HepG2 (cell line): Measurements from ENCODE around the gene FGA. TPM values are rescaled to one million over a fixed set of nuclear protein-coding genes. Genes with fewer than 3 reads are reported as not detected.

Source experiments
- CBX2 ChIP-seq, 2 experiments: fragments of 200-600 bp in 1 of 2; sonication (generic); formaldehyde crosslinking in 1 of 2; IDR thresholded peaks; 2 replicates each; pipeline versions ENCODE4 v1.7.0 to v1.8.1; 2018 to 2022; ENCODE audit warnings: low read depth in 2 of 2, low read length in 1 of 2, mild to moderate bottlenecking in 1 of 2, missing genetic modification reagents in 1 of 2
- ERF ChIP-seq: IDR thresholded peaks from 2 replicates; pipeline ENCODE4 v1.6.1; 2018; ENCODE audit warnings: missing biosample characterization, missing genetic modification reagents
- HOXD1 ChIP-seq: sonication (generic); formaldehyde crosslinking; IDR thresholded peaks from 2 replicates; pipeline ENCODE4 v1.5.0; 2020; ENCODE audit warnings: missing genetic modification reagents
- MEF2D ChIP-seq: sonication (generic); formaldehyde crosslinking; IDR thresholded peaks from 2 replicates; pipeline ENCODE4 v1.5.1; 2020; ENCODE audit warnings: mild to moderate bottlenecking, missing genetic modification reagents
- RBM22 ChIP-seq: fragments of 200-400 bp; formaldehyde crosslinking; optimal IDR thresholded peaks from 2 replicates; pipeline ENCODE3; 2017; ENCODE audit warnings: mild to moderate bottlenecking, low read length, moderate library complexity
- SMAD3 ChIP-seq: sonication (generic); formaldehyde crosslinking; IDR thresholded peaks from 2 replicates; pipeline ENCODE4 v1.4.0; 2020; ENCODE audit warnings: missing genetic modification reagents
- SRF ChIP-seq: IDR thresholded peaks from 2 replicates; pipeline ENCODE4 v1.6.1; 2011; ENCODE audit warnings: mild to moderate bottlenecking, low read depth, low read length, moderate library complexity
- ZNF101 ChIP-seq: sonication (generic); formaldehyde crosslinking; IDR thresholded peaks from 2 replicates; pipeline ENCODE4 v1.4.0; 2020; ENCODE audit warnings: mild to moderate bottlenecking, low read depth, missing genetic modification reagents, borderline replicate concordance
- ZNF431 ChIP-seq: sonication (generic); formaldehyde crosslinking; IDR thresholded peaks from 2 replicates; pipeline ENCODE4 v1.9.0; 2022; ENCODE audit warnings: missing genetic modification reagents, low read depth, mild to moderate bottlenecking, borderline replicate concordance
- ZNF816 ChIP-seq: sonication (generic); formaldehyde crosslinking; IDR thresholded peaks from 2 replicates; pipeline ENCODE4 v1.8.0; 2022; ENCODE audit warnings: missing genetic modification reagents, mild to moderate bottlenecking, borderline replicate concordance
- polyA plus RNA-seq, 8 experiments: library from polyadenylated mRNA; depleted of rRNA in 3 of 8; stranded (reverse) in 7 of 8; unstranded in 1 of 8; fragments of >200 nt; fragmentation: Illumina TruSeq in 4 of 8; extraction: Trizol in 4 of 8; gene quantifications; 2 replicates each; pipeline versions ENCODE4 v1.2.1 to v1.2.3, GENCODE V29; 2011 to 2016; ENCODE audit warnings: low read depth in 4 of 8, missing spikeins in 1 of 8, mixed read lengths in 1 of 8; ENCODE audit not compliant: insufficient read depth in 1 of 8
- total RNA-seq, 5 experiments: library from RNA; depleted of rRNA; stranded (reverse); fragments of >200 nt; fragmentation: Illumina TruSeq; extraction: Trizol; gene quantifications; 2 replicates each; pipeline ENCODE4 v1.2.3, GENCODE V29; 2016; ENCODE audit warnings: low read depth in 1 of 5
- TF ChIP-seq, protein P1 (sequence below): sonication (generic); formaldehyde crosslinking; IDR thresholded peaks from 2 replicates; pipeline ENCODE4 v1.4.0; 2020; ENCODE audit warnings: missing genetic modification reagents, borderline replicate concordance
- TF ChIP-seq, protein P2 (sequence below): sonication (generic); formaldehyde crosslinking; IDR thresholded peaks from 2 replicates; pipeline ENCODE4 v1.4.0; 2020; ENCODE audit warnings: mild to moderate bottlenecking, low read depth, missing genetic modification reagents
- TF ChIP-seq, protein P3 (sequence below): sonication (generic); formaldehyde crosslinking; IDR thresholded peaks from 2 replicates; pipeline ENCODE4 v1.4.0; 2020; ENCODE audit warnings: mild to moderate bottlenecking, missing genetic modification reagents
- TF ChIP-seq, protein P4 (sequence below): sonication (generic); formaldehyde crosslinking; IDR thresholded peaks from 2 replicates; pipeline ENCODE4 v1.4.0; 2020; ENCODE audit warnings: low read depth, missing genetic modification reagents
- TF ChIP-seq, protein P5 (sequence below): fragments of 450-650 bp; IDR thresholded peaks from 2 replicates; pipeline ENCODE4 v1.6.1; 2016

FGA gene
- total and polyA plus RNA-seq, 2 of the 13 experiments (the other 11 are each of a cell fraction or from before 2014, with no cell fraction given): 640 to 1,523 TPM

DNA sequence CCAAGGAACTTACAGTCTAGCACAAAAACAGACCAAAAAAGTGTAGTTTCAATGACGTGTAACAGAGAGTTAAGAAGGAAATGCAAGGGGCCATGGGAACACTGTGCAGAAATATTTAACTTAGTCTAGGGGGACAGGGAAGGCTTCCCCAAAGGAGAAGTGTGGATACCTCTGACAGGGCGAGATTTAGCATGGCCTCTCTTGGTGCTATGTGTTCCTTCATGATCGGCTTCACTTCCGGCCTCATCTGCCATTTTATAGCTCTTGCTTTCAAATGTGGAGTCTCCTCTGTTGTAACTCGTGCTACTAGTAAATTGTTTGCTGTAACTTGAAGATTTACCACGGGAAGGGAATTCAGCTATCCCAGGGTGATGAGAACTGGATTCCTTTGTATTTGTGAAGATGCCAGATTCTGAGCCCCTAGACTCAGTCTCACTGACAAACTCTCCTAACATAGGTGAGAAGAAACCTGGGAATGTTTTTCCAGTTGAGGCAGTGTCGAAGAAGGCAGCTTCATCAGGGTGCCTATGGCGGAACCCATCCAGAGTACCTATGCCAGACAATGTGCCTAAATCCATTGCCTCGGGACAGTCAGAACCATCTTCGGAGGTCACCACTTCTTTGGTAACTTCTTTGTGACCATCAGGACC is 5.0 kb downstream of the FGA start (continued):
- TF ChIP-seq, protein P1, sequence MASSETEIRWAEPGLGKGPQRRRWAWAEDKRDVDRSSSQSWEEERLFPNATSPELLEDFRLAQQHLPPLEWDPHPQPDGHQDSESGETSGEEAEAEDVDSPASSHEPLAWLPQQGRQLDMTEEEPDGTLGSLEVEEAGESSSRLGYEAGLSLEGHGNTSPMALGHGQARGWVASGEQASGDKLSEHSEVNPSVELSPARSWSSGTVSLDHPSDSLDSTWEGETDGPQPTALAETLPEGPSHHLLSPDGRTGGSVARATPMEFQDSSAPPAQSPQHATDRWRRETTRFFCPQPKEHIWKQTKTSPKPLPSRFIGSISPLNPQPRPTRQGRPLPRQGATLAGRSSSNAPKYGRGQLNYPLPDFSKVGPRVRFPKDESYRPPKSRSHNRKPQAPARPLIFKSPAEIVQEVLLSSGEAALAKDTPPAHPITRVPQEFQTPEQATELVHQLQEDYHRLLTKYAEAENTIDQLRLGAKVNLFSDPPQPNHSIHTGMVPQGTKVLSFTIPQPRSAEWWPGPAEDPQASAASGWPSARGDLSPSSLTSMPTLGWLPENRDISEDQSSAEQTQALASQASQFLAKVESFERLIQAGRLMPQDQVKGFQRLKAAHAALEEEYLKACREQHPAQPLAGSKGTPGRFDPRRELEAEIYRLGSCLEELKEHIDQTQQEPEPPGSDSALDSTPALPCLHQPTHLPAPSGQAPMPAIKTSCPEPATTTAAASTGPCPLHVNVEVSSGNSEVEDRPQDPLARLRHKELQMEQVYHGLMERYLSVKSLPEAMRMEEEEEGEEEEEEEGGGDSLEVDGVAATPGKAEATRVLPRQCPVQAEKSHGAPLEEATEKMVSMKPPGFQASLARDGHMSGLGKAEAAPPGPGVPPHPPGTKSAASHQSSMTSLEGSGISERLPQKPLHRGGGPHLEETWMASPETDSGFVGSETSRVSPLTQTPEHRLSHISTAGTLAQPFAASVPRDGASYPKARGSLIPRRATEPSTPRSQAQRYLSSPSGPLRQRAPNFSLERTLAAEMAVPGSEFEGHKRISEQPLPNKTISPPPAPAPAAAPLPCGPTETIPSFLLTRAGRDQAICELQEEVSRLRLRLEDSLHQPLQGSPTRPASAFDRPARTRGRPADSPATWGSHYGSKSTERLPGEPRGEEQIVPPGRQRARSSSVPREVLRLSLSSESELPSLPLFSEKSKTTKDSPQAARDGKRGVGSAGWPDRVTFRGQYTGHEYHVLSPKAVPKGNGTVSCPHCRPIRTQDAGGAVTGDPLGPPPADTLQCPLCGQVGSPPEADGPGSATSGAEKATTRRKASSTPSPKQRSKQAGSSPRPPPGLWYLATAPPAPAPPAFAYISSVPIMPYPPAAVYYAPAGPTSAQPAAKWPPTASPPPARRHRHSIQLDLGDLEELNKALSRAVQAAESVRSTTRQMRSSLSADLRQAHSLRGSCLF (CRISPR knock-in tag): no peak
- TF ChIP-seq ERF (CRISPR knock-in tag) (no peak), SRF (no peak), CBX2 (IDR thresholded peaks at IDR 0.05; ENCODE audit: low read depth, low read length) (no peak), CBX2 (CRISPR knock-in tag; IDR thresholded peaks at IDR 0.05; ENCODE audit: low read depth) (no peak), SMAD3 (CRISPR knock-in tag) (no peak), ZNF101 (CRISPR knock-in tag) (no peak), HOXD1 (CRISPR knock-in tag) (no peak), RBM22 (peak; percentile 90), MEF2D (CRISPR knock-in tag) (no peak), ZNF816 (no peak), ZNF431 (CRISPR knock-in tag) (no peak)
- TF ChIP-seq, protein P2, sequence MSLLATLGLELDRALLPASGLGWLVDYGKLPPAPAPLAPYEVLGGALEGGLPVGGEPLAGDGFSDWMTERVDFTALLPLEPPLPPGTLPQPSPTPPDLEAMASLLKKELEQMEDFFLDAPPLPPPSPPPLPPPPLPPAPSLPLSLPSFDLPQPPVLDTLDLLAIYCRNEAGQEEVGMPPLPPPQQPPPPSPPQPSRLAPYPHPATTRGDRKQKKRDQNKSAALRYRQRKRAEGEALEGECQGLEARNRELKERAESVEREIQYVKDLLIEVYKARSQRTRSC: no peak
- TF ChIP-seq, protein P3, sequence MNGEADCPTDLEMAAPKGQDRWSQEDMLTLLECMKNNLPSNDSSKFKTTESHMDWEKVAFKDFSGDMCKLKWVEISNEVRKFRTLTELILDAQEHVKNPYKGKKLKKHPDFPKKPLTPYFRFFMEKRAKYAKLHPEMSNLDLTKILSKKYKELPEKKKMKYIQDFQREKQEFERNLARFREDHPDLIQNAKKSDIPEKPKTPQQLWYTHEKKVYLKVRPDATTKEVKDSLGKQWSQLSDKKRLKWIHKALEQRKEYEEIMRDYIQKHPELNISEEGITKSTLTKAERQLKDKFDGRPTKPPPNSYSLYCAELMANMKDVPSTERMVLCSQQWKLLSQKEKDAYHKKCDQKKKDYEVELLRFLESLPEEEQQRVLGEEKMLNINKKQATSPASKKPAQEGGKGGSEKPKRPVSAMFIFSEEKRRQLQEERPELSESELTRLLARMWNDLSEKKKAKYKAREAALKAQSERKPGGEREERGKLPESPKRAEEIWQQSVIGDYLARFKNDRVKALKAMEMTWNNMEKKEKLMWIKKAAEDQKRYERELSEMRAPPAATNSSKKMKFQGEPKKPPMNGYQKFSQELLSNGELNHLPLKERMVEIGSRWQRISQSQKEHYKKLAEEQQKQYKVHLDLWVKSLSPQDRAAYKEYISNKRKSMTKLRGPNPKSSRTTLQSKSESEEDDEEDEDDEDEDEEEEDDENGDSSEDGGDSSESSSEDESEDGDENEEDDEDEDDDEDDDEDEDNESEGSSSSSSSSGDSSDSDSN (CRISPR knock-in tag): no peak
- TF ChIP-seq, protein P4, sequence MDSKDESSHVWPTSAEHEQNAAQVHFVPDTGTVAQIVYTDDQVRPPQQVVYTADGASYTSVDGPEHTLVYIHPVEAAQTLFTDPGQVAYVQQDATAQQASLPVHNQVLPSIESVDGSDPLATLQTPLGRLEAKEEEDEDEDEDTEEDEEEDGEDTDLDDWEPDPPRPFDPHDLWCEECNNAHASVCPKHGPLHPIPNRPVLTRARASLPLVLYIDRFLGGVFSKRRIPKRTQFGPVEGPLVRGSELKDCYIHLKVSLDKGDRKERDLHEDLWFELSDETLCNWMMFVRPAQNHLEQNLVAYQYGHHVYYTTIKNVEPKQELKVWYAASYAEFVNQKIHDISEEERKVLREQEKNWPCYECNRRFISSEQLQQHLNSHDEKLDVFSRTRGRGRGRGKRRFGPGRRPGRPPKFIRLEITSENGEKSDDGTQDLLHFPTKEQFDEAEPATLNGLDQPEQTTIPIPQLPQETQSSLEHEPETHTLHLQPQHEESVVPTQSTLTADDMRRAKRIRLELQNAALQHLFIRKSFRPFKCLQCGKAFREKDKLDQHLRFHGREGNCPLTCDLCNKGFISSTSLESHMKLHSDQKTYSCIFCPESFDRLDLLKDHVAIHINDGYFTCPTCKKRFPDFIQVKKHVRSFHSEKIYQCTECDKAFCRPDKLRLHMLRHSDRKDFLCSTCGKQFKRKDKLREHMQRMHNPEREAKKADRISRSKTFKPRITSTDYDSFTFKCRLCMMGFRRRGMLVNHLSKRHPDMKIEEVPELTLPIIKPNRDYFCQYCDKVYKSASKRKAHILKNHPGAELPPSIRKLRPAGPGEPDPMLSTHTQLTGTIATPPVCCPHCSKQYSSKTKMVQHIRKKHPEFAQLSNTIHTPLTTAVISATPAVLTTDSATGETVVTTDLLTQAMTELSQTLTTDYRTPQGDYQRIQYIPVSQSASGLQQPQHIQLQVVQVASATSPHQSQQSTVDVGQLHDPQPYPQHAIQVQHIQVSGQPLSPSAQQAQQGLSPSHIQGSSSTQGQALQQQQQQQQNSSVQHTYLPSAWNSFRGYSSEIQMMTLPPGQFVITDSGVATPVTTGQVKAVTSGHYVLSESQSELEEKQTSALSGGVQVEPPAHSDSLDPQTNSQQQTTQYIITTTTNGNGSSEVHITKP (CRISPR knock-in tag): no peak
- TF ChIP-seq, protein P5, sequence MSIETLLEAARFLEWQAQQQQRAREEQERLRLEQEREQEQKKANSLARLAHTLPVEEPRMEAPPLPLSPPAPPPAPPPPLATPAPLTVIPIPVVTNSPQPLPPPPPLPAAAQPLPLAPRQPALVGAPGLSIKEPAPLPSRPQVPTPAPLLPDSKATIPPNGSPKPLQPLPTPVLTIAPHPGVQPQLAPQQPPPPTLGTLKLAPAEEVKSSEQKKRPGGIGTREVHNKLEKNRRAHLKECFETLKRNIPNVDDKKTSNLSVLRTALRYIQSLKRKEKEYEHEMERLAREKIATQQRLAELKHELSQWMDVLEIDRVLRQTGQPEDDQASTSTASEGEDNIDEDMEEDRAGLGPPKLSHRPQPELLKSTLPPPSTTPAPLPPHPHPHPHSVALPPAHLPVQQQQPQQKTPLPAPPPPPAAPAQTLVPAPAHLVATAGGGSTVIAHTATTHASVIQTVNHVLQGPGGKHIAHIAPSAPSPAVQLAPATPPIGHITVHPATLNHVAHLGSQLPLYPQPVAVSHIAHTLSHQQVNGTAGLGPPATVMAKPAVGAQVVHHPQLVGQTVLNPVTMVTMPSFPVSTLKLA: no peak
